Liver (tissue), 9 donors: ENCODE data around the gene GLS. TPM values are rescaled to one million over a fixed set of nuclear protein-coding genes. Genes with fewer than 3 reads are reported as not detected.
A peak's percentile ranks its signal among the peaks of the same experiment; 100 is the strongest.
"Not testable (repeated sequence)": the region's sequence is repeated elsewhere in the genome, so short reads cannot be mapped to it uniquely, and the experiment has no call there.

Experiments
- DNase-seq: peaks from one replicate; pipeline ENCODE4 v3.0.0-alpha.2; 2017; ENCODE audit warnings: low spot score
- H3K27ac ChIP-seq, 2 donors: one replicate each; pipeline ENCODE4 v1.7.0; 2013; ENCODE audit warnings: inconsistent platforms in 2 of 2, low read length in 2 of 2, control low read depth in 1 of 2, low read depth in 1 of 2, mild to moderate bottlenecking in 1 of 2
- H3K27me3 ChIP-seq, 4 donors: one replicate each; pipeline versions ENCODE4 v1.6.1 to v1.7.0; 2013; ENCODE audit warnings: low read length in 3 of 4, inconsistent platforms in 1 of 4, mild to moderate bottlenecking in 1 of 4, moderate library complexity in 1 of 4; ENCODE audit not compliant: control insufficient read depth in 4 of 4, insufficient read depth in 4 of 4
- H3K36me3 ChIP-seq, 4 donors: one replicate each; pipeline versions ENCODE4 v1.6.1 to v1.7.0; 2013; ENCODE audit warnings: low read length in 3 of 4, mild to moderate bottlenecking in 3 of 4, low read depth in 1 of 4, moderate library complexity in 1 of 4; ENCODE audit not compliant: control insufficient read depth in 4 of 4, insufficient read depth in 3 of 4
- H3K4me1 ChIP-seq, 4 donors: one replicate each; pipeline versions ENCODE4 v1.6.1 to v1.7.0; 2013; ENCODE audit warnings: low read length in 3 of 4, mild to moderate bottlenecking in 3 of 4, moderate library complexity in 1 of 4; ENCODE audit not compliant: control insufficient read depth in 4 of 4, insufficient read depth in 4 of 4
- H3K4me3 ChIP-seq, 3 donors: one replicate each; pipeline versions ENCODE4 v1.6.1 to v1.7.0; 2013; ENCODE audit warnings: low read length in 3 of 3, control low read depth in 1 of 3, low read depth in 1 of 3, mild to moderate bottlenecking in 1 of 3
- H3K9ac ChIP-seq, 2 donors: one replicate each; pipeline ENCODE4 v1.7.0; 2013; ENCODE audit warnings: low read length in 2 of 2, mild to moderate bottlenecking in 2 of 2, moderate library complexity in 2 of 2, control low read depth in 1 of 2, low read depth in 1 of 2
- H3K9me3 ChIP-seq, 4 donors: one replicate each; pipeline versions ENCODE4 v1.6.1 to v1.7.0; 2013; ENCODE audit warnings: low read length in 3 of 4; ENCODE audit not compliant: control insufficient read depth in 4 of 4
- EGR1 ChIP-seq, 2 donors: IDR thresholded peaks; 2 replicates each; pipeline ENCODE4 v1.6.1; 2016 to 2018; ENCODE audit warnings: antibody characterized with exemption in 2 of 2, low read depth in 2 of 2
- FOXA1 ChIP-seq: IDR thresholded peaks from 2 replicates; pipeline ENCODE4 v1.6.1; 2016; ENCODE audit warnings: antibody characterized with exemption
- FOXA2 ChIP-seq: IDR thresholded peaks from 2 replicates; pipeline ENCODE4 v1.6.1; 2016; ENCODE audit warnings: antibody characterized with exemption
- GABPA ChIP-seq, 2 donors: IDR thresholded peaks in 1 of 2; conservative IDR thresholded peaks in 1 of 2; 2 replicates each; pipeline ENCODE4 v1.6.1; 2016; ENCODE audit warnings: antibody characterized with exemption in 2 of 2, mild to moderate bottlenecking in 1 of 2, moderate library complexity in 1 of 2
- HNF4A ChIP-seq, 2 donors: conservative IDR thresholded peaks; 2 replicates each; pipeline ENCODE4 v1.6.1; 2016; ENCODE audit warnings: antibody characterized with exemption in 2 of 2, mild to moderate bottlenecking in 2 of 2
- HNF4G ChIP-seq: IDR thresholded peaks from 2 replicates; pipeline ENCODE4 v1.6.1; 2016; ENCODE audit warnings: antibody characterized with exemption
- JUND ChIP-seq, 2 donors: IDR thresholded peaks; 2 replicates each; pipeline ENCODE4 v1.6.1; 2016; ENCODE audit warnings: antibody characterized with exemption in 2 of 2
- NR2F2 ChIP-seq: IDR thresholded peaks from 2 replicates; pipeline ENCODE4 v1.6.1; 2016; ENCODE audit warnings: antibody characterized with exemption
- RAD21 ChIP-seq, 2 donors: IDR thresholded peaks; 2 replicates each; pipeline ENCODE4 v1.6.1; 2016; ENCODE audit warnings: antibody characterized with exemption in 2 of 2, mild to moderate bottlenecking in 2 of 2
- RXRA ChIP-seq, 2 donors: IDR thresholded peaks; 2 replicates each; pipeline ENCODE4 v1.6.1; 2017 to 2018; ENCODE audit warnings: antibody characterized with exemption in 2 of 2, mild to moderate bottlenecking in 1 of 2
- SP1 ChIP-seq: IDR thresholded peaks from 2 replicates; pipeline ENCODE4 v1.6.1; 2018; ENCODE audit warnings: antibody characterized with exemption, mild to moderate bottlenecking
- TAF1 ChIP-seq: conservative IDR thresholded peaks from 2 replicates; pipeline ENCODE4 v1.6.1; 2016; ENCODE audit warnings: antibody characterized with exemption, mild to moderate bottlenecking
- YY1 ChIP-seq: IDR thresholded peaks from 2 replicates; pipeline ENCODE4 v1.6.1; 2016; ENCODE audit warnings: antibody characterized with exemption, mild to moderate bottlenecking
- ZBTB33 ChIP-seq: IDR thresholded peaks from 2 replicates; pipeline ENCODE4 v1.6.1; 2016; ENCODE audit warnings: antibody characterized with exemption
- WGBS: extraction: QIAGEN DNeasy Blood & Tissue Kit; methylation state at CpG from one replicate; pipeline ENCODE4 v1.1.7; 2013; 5-methylcytosine and 5-hydroxymethylcytosine counted together
- polyA plus RNA-seq, 2 donors: library from polyadenylated mRNA; stranded (reverse) in 1 of 2; unstranded in 1 of 2; fragments of 200-250 nt in 1 of 2; fragments of >200 nt in 1 of 2; fragmentation: Nextera tagmentation in 1 of 2; extraction: Ambion mirVana in 1 of 2; gene quantifications; one replicate each; pipeline versions ENCODE4 v1.2.1 to v1.2.3, GENCODE V29; 2013 to 2015
- total RNA-seq, 2 donors: library from RNA; depleted of rRNA; stranded (reverse); fragments of >200 nt; gene quantifications; one replicate each; pipeline ENCODE4 v1.2.3, GENCODE V29; 2014
- TF ChIP-seq, protein P1 (sequence below): fragments of 150-350 bp; IDR thresholded peaks from 2 replicates; pipeline ENCODE4 v1.5.1; 2017; ENCODE audit warnings: improper control_type of control experiment, low read depth, low read length; ENCODE audit not compliant: missing input control
- TF ChIP-seq, protein P2 (sequence below): IDR thresholded peaks from 2 replicates; pipeline ENCODE4 v1.6.1; 2016; ENCODE audit warnings: antibody characterized with exemption
- TF ChIP-seq, protein P3 (sequence below): IDR thresholded peaks from 2 replicates; pipeline ENCODE4 v1.6.1; 2016; ENCODE audit warnings: antibody characterized with exemption
- TF ChIP-seq, protein P4 (sequence below): IDR thresholded peaks from 2 replicates; pipeline ENCODE4 v1.6.1; 2016; ENCODE audit warnings: antibody characterized with exemption, mild to moderate bottlenecking
- donor health status: healthy.
- donor health status: healthy.
- donor health status: healthy.
- donor health status: healthy.
- donor health status: healthy.

The GLS gene
- total and polyA plus RNA-seq, 4 donors: 4.3 to 38.6 (median 16.5) TPM

GRCh38 chr2:190869721-190870120 lies 10.9 kb upstream of the GLS start (continued):
- TF ChIP-seq, protein P1, sequence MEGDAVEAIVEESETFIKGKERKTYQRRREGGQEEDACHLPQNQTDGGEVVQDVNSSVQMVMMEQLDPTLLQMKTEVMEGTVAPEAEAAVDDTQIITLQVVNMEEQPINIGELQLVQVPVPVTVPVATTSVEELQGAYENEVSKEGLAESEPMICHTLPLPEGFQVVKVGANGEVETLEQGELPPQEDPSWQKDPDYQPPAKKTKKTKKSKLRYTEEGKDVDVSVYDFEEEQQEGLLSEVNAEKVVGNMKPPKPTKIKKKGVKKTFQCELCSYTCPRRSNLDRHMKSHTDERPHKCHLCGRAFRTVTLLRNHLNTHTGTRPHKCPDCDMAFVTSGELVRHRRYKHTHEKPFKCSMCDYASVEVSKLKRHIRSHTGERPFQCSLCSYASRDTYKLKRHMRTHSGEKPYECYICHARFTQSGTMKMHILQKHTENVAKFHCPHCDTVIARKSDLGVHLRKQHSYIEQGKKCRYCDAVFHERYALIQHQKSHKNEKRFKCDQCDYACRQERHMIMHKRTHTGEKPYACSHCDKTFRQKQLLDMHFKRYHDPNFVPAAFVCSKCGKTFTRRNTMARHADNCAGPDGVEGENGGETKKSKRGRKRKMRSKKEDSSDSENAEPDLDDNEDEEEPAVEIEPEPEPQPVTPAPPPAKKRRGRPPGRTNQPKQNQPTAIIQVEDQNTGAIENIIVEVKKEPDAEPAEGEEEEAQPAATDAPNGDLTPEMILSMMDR: no peak
- no peak for TF ChIP-seq YY1
- TF ChIP-seq JUND (IDR thresholded peaks at IDR 0.05): no peak
- TF ChIP-seq, protein P2, sequence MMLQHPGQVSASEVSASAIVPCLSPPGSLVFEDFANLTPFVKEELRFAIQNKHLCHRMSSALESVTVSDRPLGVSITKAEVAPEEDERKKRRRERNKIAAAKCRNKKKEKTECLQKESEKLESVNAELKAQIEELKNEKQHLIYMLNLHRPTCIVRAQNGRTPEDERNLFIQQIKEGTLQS: no peak
- TF ChIP-seq, protein P3, sequence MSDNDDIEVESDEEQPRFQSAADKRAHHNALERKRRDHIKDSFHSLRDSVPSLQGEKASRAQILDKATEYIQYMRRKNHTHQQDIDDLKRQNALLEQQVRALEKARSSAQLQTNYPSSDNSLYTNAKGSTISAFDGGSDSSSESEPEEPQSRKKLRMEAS: no peak
- TF ChIP-seq TAF1: no peak
- TF ChIP-seq EGR1 (IDR thresholded peaks at IDR 0.05; ENCODE audit: low read depth in 2 of 2): no peak
- TF ChIP-seq HNF4G: no peak

DNA sequence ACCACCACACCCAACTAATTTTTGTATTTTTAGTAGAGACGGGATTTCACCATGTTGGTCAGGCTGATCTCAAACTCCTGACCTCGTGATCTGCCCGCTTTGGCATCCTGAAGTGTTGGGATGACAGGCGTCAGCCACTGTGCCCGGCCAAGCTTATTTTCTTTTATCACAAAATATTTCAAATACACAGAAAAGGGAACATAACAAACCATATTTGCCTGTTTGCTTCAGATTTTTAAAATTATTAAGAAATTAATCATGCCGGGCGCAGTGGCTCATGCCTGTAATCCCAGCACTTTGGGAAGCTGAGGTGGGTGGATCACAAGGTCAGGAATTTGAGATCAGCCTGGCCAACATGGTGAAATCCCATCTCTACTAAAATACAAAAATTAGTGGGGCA lies 7.2 kb upstream of the GLS start:
- H3K27me3 ChIP-seq, H3K4me1 ChIP-seq, H3K27ac ChIP-seq, H3K9ac ChIP-seq, H3K4me3 ChIP-seq, DNase-seq, H3K9me3 ChIP-seq, H3K36me3 ChIP-seq: not testable (repeated sequence)
- WGBS: 98% methylated on average over 7 of the region's 7 CpGs

- DNase-seq: no peak
Measured at GRCh38 chr2:190875891-190876290, 4.7 kb upstream of the GLS start.

More at GRCh38 chr2:190875891-190876290, 4.7 kb upstream of the GLS start:
- TF ChIP-seq, protein P1: no peak
- TF ChIP-seq HNF4G: no peak
- no peak for TF ChIP-seq RAD21 (IDR thresholded peaks at IDR 0.05)
- no peak for TF ChIP-seq EGR1 (IDR thresholded peaks at IDR 0.05; ENCODE audit: low read depth in 2 of 2)
- TF ChIP-seq FOXA1: no peak
- TF ChIP-seq FOXA2: no peak
- TF ChIP-seq, protein P2: no peak
- TF ChIP-seq, protein P3: no peak
- TF ChIP-seq, protein P4, sequence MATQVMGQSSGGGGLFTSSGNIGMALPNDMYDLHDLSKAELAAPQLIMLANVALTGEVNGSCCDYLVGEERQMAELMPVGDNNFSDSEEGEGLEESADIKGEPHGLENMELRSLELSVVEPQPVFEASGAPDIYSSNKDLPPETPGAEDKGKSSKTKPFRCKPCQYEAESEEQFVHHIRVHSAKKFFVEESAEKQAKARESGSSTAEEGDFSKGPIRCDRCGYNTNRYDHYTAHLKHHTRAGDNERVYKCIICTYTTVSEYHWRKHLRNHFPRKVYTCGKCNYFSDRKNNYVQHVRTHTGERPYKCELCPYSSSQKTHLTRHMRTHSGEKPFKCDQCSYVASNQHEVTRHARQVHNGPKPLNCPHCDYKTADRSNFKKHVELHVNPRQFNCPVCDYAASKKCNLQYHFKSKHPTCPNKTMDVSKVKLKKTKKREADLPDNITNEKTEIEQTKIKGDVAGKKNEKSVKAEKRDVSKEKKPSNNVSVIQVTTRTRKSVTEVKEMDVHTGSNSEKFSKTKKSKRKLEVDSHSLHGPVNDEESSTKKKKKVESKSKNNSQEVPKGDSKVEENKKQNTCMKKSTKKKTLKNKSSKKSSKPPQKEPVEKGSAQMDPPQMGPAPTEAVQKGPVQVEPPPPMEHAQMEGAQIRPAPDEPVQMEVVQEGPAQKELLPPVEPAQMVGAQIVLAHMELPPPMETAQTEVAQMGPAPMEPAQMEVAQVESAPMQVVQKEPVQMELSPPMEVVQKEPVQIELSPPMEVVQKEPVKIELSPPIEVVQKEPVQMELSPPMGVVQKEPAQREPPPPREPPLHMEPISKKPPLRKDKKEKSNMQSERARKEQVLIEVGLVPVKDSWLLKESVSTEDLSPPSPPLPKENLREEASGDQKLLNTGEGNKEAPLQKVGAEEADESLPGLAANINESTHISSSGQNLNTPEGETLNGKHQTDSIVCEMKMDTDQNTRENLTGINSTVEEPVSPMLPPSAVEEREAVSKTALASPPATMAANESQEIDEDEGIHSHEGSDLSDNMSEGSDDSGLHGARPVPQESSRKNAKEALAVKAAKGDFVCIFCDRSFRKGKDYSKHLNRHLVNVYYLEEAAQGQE: no peak
- TF ChIP-seq RXRA (IDR thresholded peaks at IDR 0.05): no peak
- TF ChIP-seq ZBTB33: no peak
- no peak for TF ChIP-seq GABPA (IDR thresholded peaks at IDR 0.05 in 1 of 2, conservative IDR thresholded peaks at IDR 0.05 in 1 of 2)
- TF ChIP-seq TAF1: no peak
- no peak for TF ChIP-seq YY1
- no peak for TF ChIP-seq JUND (IDR thresholded peaks at IDR 0.05)
- no peak for TF ChIP-seq SP1
- TF ChIP-seq NR2F2: no peak
- no peak for TF ChIP-seq HNF4A (conservative IDR thresholded peaks at IDR 0.05)
- no peaks in the 10 kb centered on the region for H3K9me3 ChIP-seq
- H3K9ac ChIP-seq: peak overlapping the region in 1 of 2 donors; percentile 6
- H3K27ac ChIP-seq: no peak overlapping the region
- H3K36me3 ChIP-seq: no peaks in the 10 kb centered on the region
- peaks cover 0 to 6% (median 4%) of the 10 kb centered on the region in 4 donors for H3K4me1 ChIP-seq
- 74% methylated on average over 2 of the region's 2 CpGs for WGBS
- H3K4me3 ChIP-seq: no peak overlapping the region
- H3K27me3 ChIP-seq: no peaks in the 10 kb centered on the region
